Left renal pelvis (tissue), 4 donors: ENCODE data around the gene RBM22. TPM values are rescaled to one million over a fixed set of nuclear protein-coding genes. Genes with fewer than 3 reads are reported as not detected.

Experiments
- DNase-seq, 4 donors: peaks; one replicate each; pipeline ENCODE4 v3.0.0-alpha.2; 2013; ENCODE audit warnings: low read depth in 4 of 4, low spot score in 3 of 4
- polyA plus RNA-seq, 4 donors: library from polyadenylated mRNA; unstranded; fragments of 120-200 nt; gene quantifications; one replicate each; pipeline ENCODE4 v1.2.1, GENCODE V29; 2013; ENCODE audit not compliant: insufficient read length in 4 of 4

Gene RBM22
- polyA plus RNA-seq, 4 donors = 67.4 to 85.3 (median 80.4) TPM

- no peak for DNase-seq
Measured at GRCh38 chr5:150653145-150653761, 47.6 kb downstream of the RBM22 start.

- DNase-seq = no peak
Measured at GRCh38 chr5:150651924-150652671, 48.8 kb downstream of the RBM22 start.

GRCh38 chr5:150651382-150651781 lies 49.5 kb downstream of the RBM22 start:
- DNase-seq = no peak

- DNase-seq = no peak
Measured at GRCh38 chr5:150650021-150651006, 50.5 kb downstream of the RBM22 start.

GRCh38 chr5:150649108-150650020 lies 51.5 kb downstream of the RBM22 start:
- no peak for DNase-seq

- no peak for DNase-seq
Measured at GRCh38 chr5:150648294-150649107, 52.4 kb downstream of the RBM22 start.

- no peak for DNase-seq
Measured at GRCh38 chr5:150647275-150648251, 53.3 kb downstream of the RBM22 start.

GRCh38 chr5:150645070-150645700 lies 55.7 kb downstream of the RBM22 start:
- peak in 1 of 4 donors; percentile 76 for DNase-seq

- no peak for DNase-seq
Measured at GRCh38 chr5:150644514-150644913, 56.3 kb downstream of the RBM22 start.

- DNase-seq = no peak
Measured at GRCh38 chr5:150644058-150644457, 56.8 kb downstream of the RBM22 start.

GRCh38 chr5:150642991-150643710 lies 57.7 kb downstream of the RBM22 start:
- DNase-seq = no peak

- peak in 2 of 4 donors; percentile 66 to 75 for DNase-seq
Measured at GRCh38 chr5:150642567-150642927, 58.3 kb downstream of the RBM22 start.

- no peak for DNase-seq
Measured at GRCh38 chr5:150641824-150642566, 58.9 kb downstream of the RBM22 start.

GRCh38 chr5:150641006-150641570 lies 59.8 kb downstream of the RBM22 start:
- DNase-seq = no peak
